Stimulated activated CD4-positive, alpha-beta T cell treated with anti-CD3 and anti-CD28 coated beads, Interleukin-15, amount 100 ng/mL, for 48 hours (primary cell): ENCODE measurements around the gene AMN.
"Not testable (repeated sequence)": the region's sequence is repeated elsewhere in the genome, so short reads cannot be mapped to it uniquely, and the experiment has no call there.

Source experiments
- DNase-seq, 2 donors: peaks; one replicate each; pipeline ENCODE4 v3.0.0-alpha.2; 2020; ENCODE audit warnings: low read depth in 2 of 2

Gene AMN

DNA sequence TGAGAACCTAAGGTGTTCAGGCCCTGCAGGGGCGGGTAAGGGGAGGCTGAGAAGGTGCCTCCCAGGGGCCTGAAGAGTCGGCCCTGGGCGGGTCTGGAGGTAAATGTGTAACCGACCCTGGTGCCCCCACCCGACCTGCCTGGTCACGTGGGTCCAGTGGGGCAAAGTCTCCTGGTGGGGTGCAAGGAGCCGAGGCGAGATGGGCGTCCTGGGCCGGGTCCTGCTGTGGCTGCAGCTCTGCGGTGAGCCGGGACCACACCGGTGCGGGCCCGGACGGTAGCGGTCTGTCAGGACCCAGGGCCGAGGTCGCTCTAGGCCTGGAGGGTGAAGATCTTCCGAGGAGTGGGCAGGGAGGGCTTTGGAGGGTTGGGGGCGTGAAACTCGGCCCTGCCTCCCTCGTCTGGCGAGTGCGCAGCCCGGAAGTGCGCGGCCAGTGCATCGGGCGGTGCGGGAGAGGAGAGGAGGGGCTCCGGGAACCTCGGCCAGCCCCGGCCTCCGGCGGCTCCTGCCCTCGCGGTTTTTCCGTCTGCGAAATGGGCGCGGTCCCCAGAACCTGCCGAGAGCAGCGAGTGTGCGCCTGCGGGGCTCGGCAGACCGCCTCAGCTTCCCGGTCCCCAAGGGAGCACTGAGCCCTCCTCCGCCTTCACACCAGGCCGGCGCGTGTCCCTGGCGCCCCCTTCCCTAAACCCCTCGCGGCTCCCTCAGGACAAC, at the start of gene AMN:
Gene AMN (plus strand): TSS at position 174 of the 711 bp plus-strand sequence. CDS start 26 bp downstream, at position 200.
- DNase-seq = no peak

DNA sequence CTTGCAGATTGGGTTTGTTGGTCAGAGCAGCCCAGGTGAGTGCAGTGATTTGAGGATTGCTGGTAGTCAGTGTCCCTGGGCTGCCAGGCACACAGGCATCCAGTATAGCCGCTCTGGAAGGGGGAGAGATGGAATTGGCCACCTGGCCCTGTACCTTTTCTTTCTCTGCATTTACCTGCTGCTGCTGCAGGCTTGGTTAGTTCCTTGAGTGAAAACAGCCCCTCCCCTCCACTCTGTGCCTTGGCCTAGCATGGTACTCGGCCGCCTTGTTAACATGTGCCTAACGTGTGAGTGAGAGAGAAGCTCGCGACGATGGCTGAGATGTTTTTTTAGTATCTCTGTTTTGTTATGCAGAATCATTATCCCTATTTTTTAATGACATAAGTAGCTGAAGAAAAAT, 49.3 kb upstream of the AMN start:
- DNase-seq = no peak

DNA sequence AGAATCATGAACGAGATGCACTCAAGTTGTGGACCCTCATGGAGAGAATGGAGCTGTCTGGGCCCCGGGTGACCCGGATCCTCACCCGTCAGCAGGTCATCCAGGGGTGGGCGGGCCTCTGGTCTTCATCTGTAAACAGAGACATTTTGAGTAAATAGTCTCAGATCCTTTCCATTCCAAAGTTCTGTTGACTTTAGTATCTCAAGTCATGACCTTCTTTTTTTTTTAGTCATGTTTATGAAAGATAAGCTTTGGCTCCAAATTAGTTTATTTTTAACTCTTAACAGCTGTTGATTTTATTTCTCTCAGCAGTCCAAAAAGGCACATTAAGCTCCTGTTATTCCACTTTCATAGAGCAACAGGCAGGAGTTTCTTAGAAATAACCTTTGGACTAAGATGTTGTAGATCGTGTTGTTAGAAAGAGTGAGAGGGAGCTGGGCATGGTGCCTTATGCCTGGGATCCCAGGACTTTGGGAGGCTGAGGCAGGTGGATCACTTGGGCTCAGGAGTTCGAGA, 48.9 kb upstream of the AMN start:
- DNase-seq = no peak

DNA sequence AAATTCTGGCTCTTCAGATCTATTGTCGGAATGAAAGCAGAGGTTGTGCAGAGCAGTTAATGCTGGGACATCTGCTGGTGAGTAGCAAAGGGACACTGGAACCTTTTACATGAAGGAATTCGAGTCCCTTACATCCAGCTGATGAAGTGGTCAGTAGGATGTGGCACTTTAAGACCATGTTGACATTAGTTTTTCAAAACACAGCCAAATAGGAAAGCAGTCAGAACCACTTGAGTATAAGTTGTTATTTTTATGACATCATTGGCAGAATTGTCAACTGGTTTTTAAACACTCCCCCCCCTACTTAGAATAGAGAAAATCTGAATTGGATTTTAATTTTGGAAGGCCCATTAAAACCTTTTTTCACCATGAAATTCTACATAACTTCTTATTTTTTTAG, 46.8 kb upstream of the AMN start:
- DNase-seq = no peak

DNA sequence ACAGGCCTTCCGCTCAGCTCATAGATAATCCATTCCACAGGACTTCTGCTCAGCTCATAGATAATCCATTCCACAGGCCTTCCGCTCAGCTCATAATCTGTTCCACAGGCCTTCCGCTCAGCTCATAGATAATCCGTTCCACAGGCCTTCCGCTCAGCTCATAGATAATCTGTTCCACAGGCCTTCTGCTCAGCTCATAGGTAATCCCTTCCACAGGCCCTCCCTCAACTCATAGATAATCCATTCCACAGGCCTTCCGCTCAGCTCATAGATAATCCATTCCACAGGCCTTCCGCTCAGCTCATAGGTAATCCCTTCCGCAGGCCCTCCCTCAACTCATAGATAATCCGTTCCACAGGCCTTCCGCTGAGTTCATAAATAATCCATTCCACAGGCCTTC, 45.0 kb upstream of the AMN start:
- DNase-seq = not testable (repeated sequence)

DNA sequence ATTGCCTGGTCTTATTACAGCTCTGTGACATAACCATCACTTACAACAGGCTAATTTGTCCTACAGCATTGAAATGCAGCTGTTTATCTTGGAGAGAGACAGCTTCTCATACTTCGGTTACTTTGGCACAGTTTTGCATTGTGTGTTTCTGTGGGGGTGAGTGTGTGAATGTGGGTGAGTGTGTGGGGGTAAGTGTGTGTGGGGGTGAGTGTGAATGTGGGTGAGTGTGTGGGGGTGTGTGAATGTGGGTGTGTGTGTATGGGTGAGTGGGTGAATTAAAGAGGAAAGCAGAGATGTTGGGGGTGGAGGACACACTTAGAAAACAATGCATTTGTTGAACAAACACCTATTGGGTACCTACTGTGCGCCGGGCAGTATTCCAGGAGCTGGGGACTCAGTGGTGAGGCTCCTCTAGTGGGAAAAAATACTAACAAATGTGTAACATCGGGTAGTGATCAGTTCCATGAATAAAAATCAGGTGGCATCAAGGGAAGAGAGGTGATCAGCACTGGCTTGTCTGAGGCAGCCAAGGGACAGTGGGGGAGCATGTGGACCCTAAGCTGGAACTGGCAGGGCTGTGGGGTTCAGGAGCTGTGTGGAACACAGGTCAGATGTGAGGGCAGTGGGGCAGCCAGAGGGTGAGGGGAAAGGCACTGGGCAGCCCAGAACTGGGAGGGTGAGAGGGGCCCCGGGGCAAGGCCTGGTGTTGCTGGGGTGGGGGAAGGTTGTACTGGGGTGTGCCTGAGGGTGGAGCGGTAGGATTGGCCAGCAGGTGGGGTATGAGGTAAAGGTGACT, 44.1 kb upstream of the AMN start:
- no peak for DNase-seq

DNA sequence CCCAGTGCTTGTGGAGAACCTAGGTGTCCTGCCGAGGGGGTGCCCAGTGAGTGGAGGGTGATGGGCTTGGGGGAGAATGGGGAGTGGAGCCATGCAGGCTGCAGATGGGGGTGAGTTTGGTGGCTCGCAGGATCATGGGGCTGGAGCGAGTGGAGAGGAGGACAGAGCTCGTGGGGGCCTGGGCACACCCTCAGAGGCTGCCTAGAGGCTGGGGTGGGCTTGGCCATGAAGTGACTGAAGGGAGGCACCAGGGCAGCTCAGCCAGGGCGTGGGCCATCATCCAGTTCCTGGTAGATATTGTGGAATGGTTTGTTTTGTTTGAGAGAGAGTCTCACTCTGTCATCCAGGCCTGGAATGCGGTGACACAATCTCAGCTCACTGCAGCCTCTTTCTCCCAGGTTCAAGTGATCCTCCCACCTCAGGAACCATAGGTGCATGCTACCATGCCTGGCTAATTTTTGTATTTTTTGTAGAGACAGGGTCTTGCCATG, 43.4 kb upstream of the AMN start:
- DNase-seq = no peak

DNA sequence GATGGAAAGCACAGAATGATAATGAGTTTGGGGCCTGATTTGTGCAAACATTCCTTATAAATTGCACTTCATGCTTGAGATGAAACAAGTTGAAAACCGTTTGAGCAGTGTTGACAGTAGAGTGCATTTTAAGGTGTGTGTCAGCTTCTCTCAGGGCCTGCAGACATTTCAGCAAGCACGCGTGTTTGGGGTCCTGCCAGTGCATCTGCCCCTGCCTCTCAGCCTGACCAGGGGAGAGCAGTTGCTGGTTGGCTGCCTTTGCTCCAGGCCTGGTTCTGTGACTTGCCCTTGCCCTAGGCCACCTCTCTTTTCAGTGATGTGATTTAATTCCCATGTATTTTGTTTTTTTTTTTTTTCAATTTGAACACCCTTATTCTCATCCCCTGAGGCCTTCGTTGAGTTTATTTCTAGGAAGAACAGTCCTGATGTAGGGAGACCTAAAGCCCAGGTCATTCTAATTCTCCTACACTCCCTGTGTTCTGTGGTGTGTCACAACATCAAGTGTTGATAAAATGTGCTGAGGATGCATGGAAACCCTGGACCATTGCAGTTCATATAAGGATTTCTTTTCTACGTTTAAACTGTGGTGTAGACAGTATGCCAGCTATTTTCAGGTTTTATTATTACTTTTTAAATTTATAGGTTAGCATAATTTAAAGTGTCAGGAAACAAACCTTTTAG, 40.1 kb upstream of the AMN start:
- no peak for DNase-seq

GRCh38 chr14:102883089-102883541, 39.3 kb upstream of the AMN start:
- no peak for DNase-seq

DNA sequence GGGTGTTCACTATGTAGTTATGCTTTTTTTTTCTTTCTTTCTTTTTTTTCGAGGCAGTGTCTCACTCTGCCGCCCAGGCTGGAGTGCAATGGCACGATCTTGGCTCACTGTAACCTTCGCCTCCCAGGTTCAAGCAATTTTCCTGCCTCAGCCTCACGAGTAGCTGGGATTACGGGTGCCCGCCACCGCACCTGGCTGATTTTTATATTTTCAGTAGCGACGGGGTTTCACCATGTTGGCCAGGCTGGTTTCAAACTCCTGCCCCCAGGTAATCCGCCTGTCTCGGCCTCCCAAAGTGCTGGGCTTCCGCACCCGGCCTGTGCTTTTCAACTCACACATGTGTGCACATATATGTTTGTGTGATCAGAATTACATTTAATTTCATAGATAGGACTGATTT, 38.9 kb upstream of the AMN start:
- no peak for DNase-seq

- DNase-seq = no peak
Observed at GRCh38 chr14:102885737-102886447, 36.6 kb upstream of the AMN start.

DNA sequence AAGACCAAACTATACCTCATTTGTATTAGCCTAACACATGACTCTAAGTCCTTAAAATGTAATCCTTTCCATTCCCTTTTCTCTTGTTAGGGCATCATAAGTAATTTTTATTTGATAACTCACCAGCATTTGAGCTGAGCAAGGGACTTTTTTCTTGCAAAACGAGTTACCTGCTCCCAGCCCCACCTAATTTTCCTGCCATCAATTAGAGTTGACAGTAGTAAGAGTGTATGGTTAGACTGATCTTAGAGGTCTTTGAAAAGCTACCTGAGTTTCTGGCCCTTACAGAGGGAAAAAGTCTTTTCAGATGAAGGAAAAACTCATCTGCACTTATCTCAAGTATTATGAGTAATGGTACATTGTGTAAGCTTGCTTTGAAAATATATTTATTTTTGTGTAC, 33.7 kb upstream of the AMN start:
- DNase-seq = no peak

DNA sequence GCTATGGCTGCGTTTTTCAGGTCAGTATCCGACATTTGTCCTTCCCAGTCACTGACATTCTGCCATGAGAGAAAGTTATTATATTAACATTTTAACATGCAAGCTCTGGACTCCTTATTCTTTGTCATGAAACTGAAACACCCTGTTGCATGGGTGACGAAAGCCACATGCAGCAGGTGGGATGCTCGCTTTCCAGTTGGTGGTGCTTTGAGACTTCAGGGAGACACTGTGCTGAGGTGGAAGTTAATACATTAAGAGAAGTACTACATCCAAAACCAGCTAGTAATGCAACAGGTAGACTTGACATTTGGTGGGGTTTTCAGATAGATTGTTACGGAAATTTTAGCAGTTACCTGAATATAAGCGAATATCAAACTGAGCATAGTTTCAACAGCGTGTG, 32.8 kb upstream of the AMN start:
- DNase-seq = no peak

DNA sequence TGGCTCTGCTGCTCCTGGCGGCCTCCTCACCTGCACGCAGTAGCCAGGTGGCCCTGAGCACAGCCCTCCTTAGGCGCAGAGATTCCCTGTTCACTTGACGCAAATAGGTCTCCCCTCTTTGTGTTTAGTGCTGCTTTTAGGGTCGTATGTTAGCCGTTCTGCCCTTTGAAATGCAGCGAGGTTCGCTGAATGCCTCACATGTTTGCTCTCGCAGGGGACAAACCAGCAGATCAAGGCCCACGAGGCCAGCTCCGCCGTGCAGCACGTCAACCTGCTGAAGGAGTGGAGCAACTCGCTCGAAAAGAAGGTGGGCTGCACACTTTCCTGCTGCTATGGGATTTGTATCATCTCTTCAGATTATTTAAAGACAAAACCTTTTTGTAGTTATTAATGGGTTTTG, 31.4 kb upstream of the AMN start:
- no peak for DNase-seq

DNA sequence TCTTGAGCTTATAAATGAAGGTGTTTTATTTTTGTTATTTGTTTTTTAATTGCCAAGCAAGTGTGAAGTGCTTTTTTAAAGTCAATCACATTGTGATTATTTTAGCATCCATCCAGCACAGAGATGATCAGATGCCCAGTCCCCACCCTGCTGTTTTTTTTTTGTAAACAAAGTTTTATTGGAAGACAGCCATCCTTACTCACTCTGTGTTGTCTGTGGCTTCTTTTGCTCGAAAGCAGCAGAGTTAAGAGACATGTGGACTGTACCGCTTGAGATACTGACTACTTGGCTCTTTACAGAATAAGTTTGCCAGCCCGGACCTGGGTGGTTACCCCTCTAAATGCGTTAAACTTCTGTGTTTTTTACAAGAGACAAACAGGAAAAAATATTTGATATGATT, 30.9 kb upstream of the AMN start:
- no peak for DNase-seq

DNA sequence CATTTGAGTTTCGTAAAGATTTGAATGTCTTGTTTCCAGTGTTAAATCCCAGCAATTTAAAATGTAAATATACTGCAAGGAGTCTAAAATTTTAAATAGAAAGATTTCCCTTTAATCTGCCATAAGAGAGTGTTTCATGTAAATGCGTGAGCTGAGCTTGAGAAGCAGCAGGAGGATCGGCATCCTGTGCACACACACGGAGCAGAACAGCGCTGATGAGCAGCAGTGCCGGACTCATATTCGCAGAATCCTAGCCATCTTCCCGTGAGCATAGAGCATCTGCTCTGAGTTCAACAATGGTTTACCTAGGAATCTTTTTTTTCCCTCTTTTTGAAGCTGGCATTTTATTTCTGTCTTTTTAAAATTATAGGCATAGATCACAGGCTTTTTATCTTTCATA, 29.8 kb upstream of the AMN start:
- DNase-seq = no peak

DNA sequence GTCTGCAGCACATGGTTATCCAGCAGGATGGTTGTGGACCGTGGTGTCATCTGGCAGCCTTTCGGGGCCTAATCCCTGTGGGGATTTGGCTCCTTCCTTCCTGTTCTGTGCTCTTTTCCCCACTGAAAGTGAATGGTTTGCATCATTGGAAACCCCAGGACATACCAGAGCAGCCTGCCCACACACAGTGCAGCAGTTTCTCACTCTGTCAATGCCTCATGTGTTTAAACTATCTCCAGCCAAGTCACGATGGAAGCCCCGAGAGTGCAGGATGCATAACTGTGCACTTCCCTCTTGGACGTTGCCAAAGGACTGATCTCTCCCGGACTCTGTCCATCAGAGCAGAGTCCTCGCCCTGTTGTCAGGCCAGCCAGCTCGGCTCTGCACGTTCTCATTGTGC, 29.0 kb upstream of the AMN start:
- no peak for DNase-seq

- DNase-seq = not testable (repeated sequence)
Observed at GRCh38 chr14:102896735-102897134, 25.7 kb upstream of the AMN start.

DNA sequence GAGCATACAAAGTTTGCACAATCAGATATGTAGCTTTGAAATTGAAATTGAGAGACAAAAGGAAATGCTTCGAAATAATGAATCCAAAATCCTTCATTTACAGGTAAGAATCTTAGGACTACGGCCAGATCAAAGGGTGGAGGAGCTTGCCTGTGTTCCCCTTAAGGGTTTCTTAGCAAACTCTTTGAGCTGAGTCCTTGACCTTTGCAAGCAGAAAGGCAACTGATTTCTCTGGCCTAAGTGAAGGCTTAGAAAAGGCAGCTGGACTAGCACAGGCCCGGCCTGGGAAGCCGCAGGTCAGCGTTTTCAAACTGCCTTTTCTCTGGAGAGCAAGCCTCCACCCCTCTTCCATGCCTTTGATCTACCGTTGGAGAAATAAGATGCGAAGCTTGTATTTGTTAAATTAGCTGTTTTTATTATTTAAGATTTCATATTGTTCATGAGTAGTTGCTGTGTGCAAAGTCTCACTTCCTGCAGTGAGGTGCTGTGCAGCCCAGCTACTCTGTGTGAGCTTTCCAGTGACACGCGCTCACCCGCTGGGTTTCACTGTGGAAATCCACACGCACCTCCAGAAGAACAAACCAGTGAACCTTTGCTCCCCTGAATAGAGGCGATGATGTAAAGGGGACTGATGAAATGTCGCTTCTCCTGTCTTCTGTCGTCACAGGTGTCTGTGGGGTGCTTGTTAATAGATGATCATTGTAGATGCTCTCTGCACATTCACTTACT, 25.0 kb upstream of the AMN start:
- DNase-seq = no peak

- no peak for DNase-seq
Observed at GRCh38 chr14:102898298-102898697, 24.2 kb upstream of the AMN start.
